22Rv1 (cell line): ENCODE measurements around the gene FOXO3B.
"Not testable (repeated sequence)": the region's sequence is repeated elsewhere in the genome, so short reads cannot be mapped to it uniquely, and the experiment has no call there.

Experiments used
- H3K27ac ChIP-seq: fragments of 450-650 bp; 2 replicates; pipeline ENCODE4 v1.5.1; 2017

The FOXO3B gene

DNA sequence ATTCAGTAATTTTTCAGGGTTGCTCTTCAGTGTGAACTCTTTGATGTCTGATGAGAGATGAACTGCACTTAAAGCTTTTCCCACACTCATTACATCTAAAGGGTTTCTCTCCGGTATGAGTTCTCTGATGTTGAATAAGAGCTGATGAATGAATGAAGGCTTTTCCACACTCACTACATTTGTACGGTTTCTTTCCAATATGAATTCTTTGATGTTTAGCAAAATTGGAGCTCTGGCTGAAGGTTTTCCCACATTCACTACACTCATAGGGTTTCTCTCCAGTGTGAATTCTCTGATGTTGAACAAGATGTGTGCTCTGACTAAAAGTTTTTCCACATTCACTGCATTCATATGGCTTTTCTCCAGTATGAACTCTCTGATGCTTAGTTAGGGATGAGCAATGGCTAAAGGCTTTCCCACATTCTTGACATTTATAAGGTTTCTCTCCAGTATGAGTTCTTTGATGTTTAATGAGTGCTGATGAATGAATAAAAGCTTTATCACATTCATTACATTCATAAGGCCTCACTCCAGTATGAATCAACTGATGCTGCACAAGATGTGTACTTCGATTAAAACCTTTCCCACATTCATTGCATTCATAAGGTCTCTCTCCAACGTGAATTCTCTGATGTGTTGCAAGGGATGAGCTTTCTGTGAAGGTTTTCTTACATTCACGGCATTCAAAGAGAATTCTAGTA is 20.0 kb downstream of the FOXO3B start:
- not testable (repeated sequence) for H3K27ac ChIP-seq

DNA sequence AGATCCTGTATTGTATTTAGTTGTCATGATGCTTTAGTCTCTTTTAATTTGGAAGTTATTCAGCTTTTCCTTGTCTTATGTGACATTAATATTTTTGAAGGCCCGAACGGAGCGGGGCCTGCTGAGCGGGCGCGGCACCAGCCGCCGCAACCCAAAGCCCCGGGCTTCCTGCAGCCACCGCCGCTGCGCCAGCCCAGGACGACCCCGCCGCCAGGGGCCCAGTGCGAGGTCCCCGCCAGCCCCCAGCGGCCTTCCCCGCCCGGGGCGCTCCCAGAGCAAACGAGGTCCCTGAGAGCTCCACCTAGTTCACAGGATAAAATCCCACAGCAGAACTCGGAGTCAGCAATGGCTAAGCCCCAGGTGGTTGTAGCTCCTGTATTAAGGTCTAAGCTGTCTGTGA is 32.0 kb downstream of the FOXO3B start:
- not testable (repeated sequence) for H3K27ac ChIP-seq

DNA sequence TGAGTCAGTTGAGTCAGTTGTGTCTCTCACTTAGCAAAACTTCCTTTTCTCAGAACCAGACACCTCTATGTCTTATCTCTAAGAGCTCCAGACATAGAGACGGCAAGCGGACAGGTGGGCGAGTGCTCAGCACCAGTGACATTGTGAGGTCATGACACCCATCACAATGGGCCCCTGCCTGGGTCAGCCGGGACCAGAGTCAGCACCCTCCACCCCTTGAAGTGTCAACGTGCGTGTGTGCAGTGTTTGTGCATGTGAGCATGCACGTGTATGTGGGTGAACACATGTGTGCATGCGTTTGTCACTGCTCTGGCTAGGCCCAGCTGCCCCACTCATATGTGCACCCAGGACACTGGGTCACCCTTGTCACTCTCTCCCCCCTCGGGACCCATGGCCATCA is 37.8 kb downstream of the FOXO3B start, which contains the start of gene TBC1D28:
TBC1D28 (minus strand) TSS at position 101 of the 400 bp plus-strand sequence. CDS start 3,039 bp downstream, outside the sequence.
- not testable (repeated sequence) for H3K27ac ChIP-seq

DNA sequence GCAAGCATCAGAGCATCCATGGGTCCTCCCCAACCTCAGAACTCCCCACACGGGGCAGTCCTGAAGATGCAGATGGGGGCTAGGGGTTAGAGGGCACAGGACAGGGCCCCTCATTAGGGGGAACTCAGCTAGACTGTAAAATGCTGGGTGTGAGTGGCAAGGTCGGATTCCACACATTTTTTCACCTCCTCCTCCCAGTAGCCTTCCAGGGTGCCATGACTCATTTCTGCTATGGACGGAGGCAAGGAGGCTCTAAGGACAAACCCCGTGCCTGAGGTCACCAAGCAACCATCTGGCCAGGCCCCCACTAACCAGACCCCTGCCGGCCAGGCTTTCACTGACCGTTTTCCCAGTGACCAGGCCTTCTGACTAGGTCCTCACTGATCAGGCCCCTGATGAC is 39.0 kb downstream of the FOXO3B start:
- H3K27ac ChIP-seq: not testable (repeated sequence)

DNA sequence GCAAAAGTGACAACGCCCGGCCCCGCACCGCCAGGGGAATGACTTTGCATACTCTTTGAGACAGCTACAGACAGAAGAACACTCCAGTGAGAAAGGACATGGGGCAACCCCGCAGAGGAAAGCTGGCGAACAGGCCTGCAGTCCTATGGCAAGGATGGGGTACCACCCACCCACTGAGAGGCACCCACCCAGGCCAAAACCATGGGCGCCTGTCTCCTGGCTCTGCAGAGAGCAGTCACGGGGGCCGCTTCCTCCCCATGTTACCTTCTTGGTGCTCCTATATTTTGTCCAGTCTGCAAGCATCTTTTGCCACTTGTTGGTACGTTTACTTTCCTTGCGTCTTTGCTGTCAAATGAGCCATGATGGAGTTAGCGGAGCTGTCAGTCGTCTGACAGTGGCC is 43.8 kb downstream of the FOXO3B start:
- H3K27ac ChIP-seq: not testable (repeated sequence)

DNA sequence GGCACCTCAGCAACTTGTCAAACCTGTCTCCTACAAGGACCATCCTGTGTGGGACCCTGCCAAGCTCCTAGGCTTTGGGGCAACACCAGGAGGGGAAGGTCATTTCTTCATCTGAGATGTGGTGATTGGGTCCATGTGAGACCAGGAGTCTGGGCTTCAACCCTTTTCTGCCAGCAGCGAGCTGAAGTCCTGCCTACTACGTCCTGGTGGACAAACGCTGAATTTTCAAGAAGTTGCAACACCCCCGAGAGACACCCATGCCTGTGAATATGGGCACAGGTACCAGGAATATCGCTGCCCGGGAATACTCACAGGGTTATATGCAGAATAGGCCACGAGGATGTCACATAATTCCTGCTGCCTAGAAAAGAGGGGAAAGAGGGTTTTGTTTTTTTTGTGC is 45.9 kb downstream of the FOXO3B start:
- not testable (repeated sequence) for H3K27ac ChIP-seq

DNA sequence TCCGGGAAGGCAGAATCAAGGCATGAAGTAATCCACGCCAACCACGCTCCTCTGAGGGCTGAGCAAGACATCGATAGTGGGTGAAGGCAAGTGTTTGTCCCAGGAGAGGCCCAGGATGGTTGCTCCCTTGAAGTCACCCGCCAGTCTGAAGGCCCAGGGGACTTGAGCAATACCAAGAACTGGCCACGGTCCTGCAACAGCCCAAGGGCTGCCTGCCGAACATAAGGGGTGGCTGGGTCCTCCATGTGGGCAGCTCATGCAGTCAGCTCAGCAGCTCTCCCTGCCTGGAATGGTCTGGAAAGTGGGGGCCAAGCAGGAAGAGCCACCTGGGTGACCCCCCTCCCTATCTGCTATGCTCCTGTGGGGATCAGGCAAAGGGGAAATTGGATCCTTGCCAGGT is 46.3 kb downstream of the FOXO3B start:
- not testable (repeated sequence) for H3K27ac ChIP-seq

DNA sequence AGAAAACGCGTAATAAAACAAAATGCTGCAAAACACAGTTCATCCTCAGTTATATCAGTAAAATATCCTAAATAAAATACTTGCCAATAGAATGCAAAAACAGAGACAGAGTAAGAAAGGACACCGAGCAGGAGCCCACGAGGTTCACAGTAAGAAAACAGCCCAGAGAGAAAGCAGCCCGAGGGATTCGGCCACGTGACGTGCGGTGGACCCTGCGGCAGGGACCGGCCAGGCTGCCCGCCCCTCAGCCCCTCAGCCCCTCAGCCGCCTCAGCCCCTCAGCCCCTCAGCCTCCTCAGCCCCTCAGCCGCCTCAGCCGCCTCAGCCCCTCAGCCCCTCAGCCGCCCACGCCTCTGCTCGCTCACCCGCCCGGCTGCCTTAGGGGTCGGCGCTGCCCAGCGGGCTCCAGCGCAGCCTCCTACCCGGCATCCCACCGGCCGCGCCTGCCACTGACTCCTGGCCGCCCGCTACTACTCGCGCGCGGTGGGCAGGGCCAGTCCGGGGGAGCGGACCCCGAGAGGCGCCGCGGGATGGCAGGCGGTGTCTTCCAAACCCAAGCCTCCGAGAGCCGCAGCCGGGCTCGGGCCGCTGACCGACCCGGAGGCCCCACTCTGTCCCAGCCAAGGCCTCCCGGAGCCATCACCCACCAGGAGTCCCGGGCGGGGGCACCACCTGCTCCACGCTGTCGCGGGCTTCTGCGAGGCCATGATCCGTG is 47.4 kb downstream of the FOXO3B start:
- H3K27ac ChIP-seq: not testable (repeated sequence)
